ENCODE data around the gene TPRG1L. TPM values are rescaled to one million over a fixed set of nuclear protein-coding genes. Genes with fewer than 3 reads are reported as not detected.

Gene TPRG1L
- total and polyA plus RNA-seq, 2 of the 4 experiments (the other 2 are of a cell fraction): 25.3 to 39.5 TPM

- Histone ChIP-seq H3K23ac (ENCODE audit: low read depth, low read length) (no peak overlapping the region), H3K4me3 (ENCODE audit: insufficient read depth, low read depth, low read length) (no peak overlapping the region), H3K14ac (replicated peaks; ENCODE audit: low read depth, low read length) (no peak overlapping the region), H2BK15ac (ENCODE audit: low read depth, low read length) (no peak overlapping the region), H3K4ac (ENCODE audit: low read depth, low read length) (no peak overlapping the region), H3K27me3 (ENCODE audit: control insufficient read depth, insufficient read depth, low read length) (peaks cover 20% of the 10 kb centered on the region; the same call in 1 of the 2 replicates), H3K9ac (ENCODE audit: low read depth, low read length) (no peak overlapping the region), H3K56ac (ENCODE audit: extremely low read depth, insufficient read depth, low read length) (no peak overlapping the region), H2BK5ac (ENCODE audit: low read depth, low read length, poor library complexity, severe bottlenecking) (no peak overlapping the region), H4K91ac (ENCODE audit: insufficient read depth, low read depth, low read length) (no peak overlapping the region), H3K9me1 (ENCODE audit: insufficient read depth, low read length) (no peaks in the 10 kb centered on the region), H2AK5ac (ENCODE audit: low read depth, low read length) (no peak overlapping the region), H3K9me3 (ENCODE audit: control insufficient read depth, insufficient read depth, low read length) (no peaks in the 10 kb centered on the region), H4K8ac (ENCODE audit: low read depth in 2 of 2, low read length in 2 of 2) (no peak overlapping the region), H2AK9ac (replicated peaks; ENCODE audit: low read depth, low read length, poor library complexity) (no peak overlapping the region), H4K5ac (ENCODE audit: low read depth, low read length) (no peak overlapping the region), H3K18ac (ENCODE audit: low read depth, low read length) (no peak overlapping the region), H3K27ac (ENCODE audit: insufficient read depth, low read length) (no peak overlapping the region), H3K36me3 (ENCODE audit: control insufficient read depth, insufficient read depth, low read length) (no peaks in the 10 kb centered on the region), H2BK120ac (ENCODE audit: low read depth, low read length) (no peak overlapping the region), H3K79me1 (ENCODE audit: low read depth in 1 of 2, low read length in 2 of 2) (no peaks in the 10 kb centered on the region), H2AFZ (replicated peaks; ENCODE audit: low read length, poor library complexity) (peak overlapping the region; percentile 58), H4K20me1 (ENCODE audit: insufficient read depth, low read length) (no peaks in the 10 kb centered on the region), H3K4me2 (ENCODE audit: low read depth, low read length) (no peak overlapping the region), H2BK20ac (ENCODE audit: low read depth, low read length) (no peak overlapping the region), H3K4me1 (ENCODE audit: control insufficient read depth, insufficient read depth, low read length) (no peaks in the 10 kb centered on the region)
- intact Hi-C loops (cut with micrococcal nuclease) (no loop called here), dilution Hi-C loops (cut with HindIII; ENCODE audit: low sequenced_read_pairs, unreplicated experiment) (no loop called here), in situ Hi-C loops (cut with MboI; ENCODE audit: low sequenced_read_pairs) (no loop called here)
- BruUV-seq (replicated peaks): no TSS peak
- peak; percentile 54 for ATAC-seq (ENCODE audit: low read depth)
- POLR2A ChIA-PET (ENCODE audit: unreplicated experiment): no interaction called here
- CTCF ChIA-PET: no interaction called here
- 28% methylated on average over 11 of the region's 30 CpGs; no CpG with 5 or more reads in 1 of the 2 experiments for WGBS, 2 experiments (ENCODE audit: extremely low coverage in 2 of 2, insufficient read length in 1 of 2)
- no peak for DNase-seq
- TF ChIP-seq FOS (IDR thresholded peaks at IDR 0.05; ENCODE audit: low read depth, low read length) (no peak), MAFK (IDR thresholded peaks at IDR 0.05; ENCODE audit: low read depth, low read length) (no peak), RAD21 (IDR thresholded peaks at IDR 0.05; ENCODE audit: low read length) (no peak), MXI1 (IDR thresholded peaks at IDR 0.05; ENCODE audit: borderline replicate concordance, low read depth, low read length) (no peak), MAZ (IDR thresholded peaks at IDR 0.05; ENCODE audit: borderline replicate concordance, low read depth, low read length) (no peak), RCOR1 (IDR thresholded peaks at IDR 0.05; ENCODE audit: insufficient replicate concordance, low read length) (no peak), POLR2A (IDR thresholded peaks at IDR 0.05; ENCODE audit: low read depth, low read length) (no peak), RFX5 (IDR thresholded peaks at IDR 0.05; ENCODE audit: low read depth, low read length) (no peak), CHD1 (IDR thresholded peaks at IDR 0.05; ENCODE audit: low read depth, low read length) (no peak), USF2 (IDR thresholded peaks at IDR 0.05; ENCODE audit: low read depth, low read length) (no peak), BHLHE40 (IDR thresholded peaks at IDR 0.05; ENCODE audit: low read depth, low read length) (no peak), NFE2L2 (IDR thresholded peaks at IDR 0.05; ENCODE audit: low read depth, low read length) (no peak), CEBPB (IDR thresholded peaks at IDR 0.05; ENCODE audit: low read depth, low read length) (no peak)
- TF ChIP-seq, protein P1, sequence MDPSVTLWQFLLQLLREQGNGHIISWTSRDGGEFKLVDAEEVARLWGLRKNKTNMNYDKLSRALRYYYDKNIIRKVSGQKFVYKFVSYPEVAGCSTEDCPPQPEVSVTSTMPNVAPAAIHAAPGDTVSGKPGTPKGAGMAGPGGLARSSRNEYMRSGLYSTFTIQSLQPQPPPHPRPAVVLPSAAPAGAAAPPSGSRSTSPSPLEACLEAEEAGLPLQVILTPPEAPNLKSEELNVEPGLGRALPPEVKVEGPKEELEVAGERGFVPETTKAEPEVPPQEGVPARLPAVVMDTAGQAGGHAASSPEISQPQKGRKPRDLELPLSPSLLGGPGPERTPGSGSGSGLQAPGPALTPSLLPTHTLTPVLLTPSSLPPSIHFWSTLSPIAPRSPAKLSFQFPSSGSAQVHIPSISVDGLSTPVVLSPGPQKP (IDR thresholded peaks at IDR 0.05; ENCODE audit: borderline replicate concordance, low read depth, low read length): no peak
- TF ChIP-seq, protein P2, sequence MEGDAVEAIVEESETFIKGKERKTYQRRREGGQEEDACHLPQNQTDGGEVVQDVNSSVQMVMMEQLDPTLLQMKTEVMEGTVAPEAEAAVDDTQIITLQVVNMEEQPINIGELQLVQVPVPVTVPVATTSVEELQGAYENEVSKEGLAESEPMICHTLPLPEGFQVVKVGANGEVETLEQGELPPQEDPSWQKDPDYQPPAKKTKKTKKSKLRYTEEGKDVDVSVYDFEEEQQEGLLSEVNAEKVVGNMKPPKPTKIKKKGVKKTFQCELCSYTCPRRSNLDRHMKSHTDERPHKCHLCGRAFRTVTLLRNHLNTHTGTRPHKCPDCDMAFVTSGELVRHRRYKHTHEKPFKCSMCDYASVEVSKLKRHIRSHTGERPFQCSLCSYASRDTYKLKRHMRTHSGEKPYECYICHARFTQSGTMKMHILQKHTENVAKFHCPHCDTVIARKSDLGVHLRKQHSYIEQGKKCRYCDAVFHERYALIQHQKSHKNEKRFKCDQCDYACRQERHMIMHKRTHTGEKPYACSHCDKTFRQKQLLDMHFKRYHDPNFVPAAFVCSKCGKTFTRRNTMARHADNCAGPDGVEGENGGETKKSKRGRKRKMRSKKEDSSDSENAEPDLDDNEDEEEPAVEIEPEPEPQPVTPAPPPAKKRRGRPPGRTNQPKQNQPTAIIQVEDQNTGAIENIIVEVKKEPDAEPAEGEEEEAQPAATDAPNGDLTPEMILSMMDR (conservative IDR thresholded peaks at IDR 0.05; ENCODE audit: low read depth, low read length): no peak
These were observed 49.6 kb downstream of the TPRG1L start for GRCh38 chr1:3674100-3675094.

All from IMR-90 (cell line).